Measurements from ENCODE around the gene UPP2. TPM values are rescaled to one million over a fixed set of nuclear protein-coding genes. Genes with fewer than 3 reads are reported as not detected.

Gene UPP2
- total RNA-seq, 1 donor from 2014 or later = not detected

GRCh38 chr2:158088093-158088492 is 13.6 kb upstream of the UPP2 start:
- TF ChIP-seq CTCF (conservative IDR thresholded peaks at IDR 0.05) = no peak
- Mint-ChIP-seq H3K4me1 (no peaks in the 10 kb centered on the region), H3K9me3 (peaks cover 17% of the 10 kb centered on the region), H3K36me3 (ENCODE audit: low read depth) (peaks cover 9% of the 10 kb centered on the region), H3K27me3 (ENCODE audit: low read depth) (no peaks in the 10 kb centered on the region), H3K27ac (ENCODE audit: unreplicated experiment) (no peak overlapping the region), H3K4me3 (no peak overlapping the region)
- no peak for DNase-seq (ENCODE audit: low read depth, low spot score)

GRCh38 chr2:158089322-158089721 is 12.4 kb upstream of the UPP2 start:
- H3K27me3 Mint-ChIP-seq (ENCODE audit: low read depth) = no peaks in the 10 kb centered on the region
- DNase-seq (ENCODE audit: low read depth, low spot score) = no peak
- no peak for TF ChIP-seq CTCF (conservative IDR thresholded peaks at IDR 0.05)
- H3K27ac Mint-ChIP-seq (ENCODE audit: unreplicated experiment) = no peak overlapping the region
- H3K9me3 Mint-ChIP-seq = peaks cover 16% of the 10 kb centered on the region
- no peak overlapping the region for H3K4me3 Mint-ChIP-seq
- no peaks in the 10 kb centered on the region for H3K4me1 Mint-ChIP-seq
- peaks cover 9% of the 10 kb centered on the region for H3K36me3 Mint-ChIP-seq (ENCODE audit: low read depth)

- Mint-ChIP-seq H3K4me1 (no peaks in the 10 kb centered on the region), H3K36me3 (ENCODE audit: low read depth) (peaks cover 9% of the 10 kb centered on the region), H3K27me3 (ENCODE audit: low read depth) (no peaks in the 10 kb centered on the region), H3K27ac (ENCODE audit: unreplicated experiment) (no peak overlapping the region), H3K9me3 (peaks cover 12% of the 10 kb centered on the region), H3K4me3 (no peak overlapping the region)
- DNase-seq (ENCODE audit: low read depth, low spot score) = no peak
- no peak for TF ChIP-seq CTCF (conservative IDR thresholded peaks at IDR 0.05)
Measured at GRCh38 chr2:158091647-158092046, 10.0 kb upstream of the UPP2 start.

GRCh38 chr2:158094487-158095092 is 7.1 kb upstream of the UPP2 start:
- Mint-ChIP-seq H3K36me3 (ENCODE audit: low read depth) (no peaks in the 10 kb centered on the region), H3K9me3 (peaks cover 2% of the 10 kb centered on the region), H3K27ac (ENCODE audit: unreplicated experiment) (no peak overlapping the region), H3K27me3 (ENCODE audit: low read depth) (no peaks in the 10 kb centered on the region), H3K4me1 (no peaks in the 10 kb centered on the region), H3K4me3 (no peak overlapping the region)
- no peak for TF ChIP-seq CTCF (conservative IDR thresholded peaks at IDR 0.05)
- DNase-seq (ENCODE audit: low read depth, low spot score) = no peak

GRCh38 chr2:158095269-158095668 is 6.4 kb upstream of the UPP2 start:
- Mint-ChIP-seq H3K36me3 (ENCODE audit: low read depth) (no peaks in the 10 kb centered on the region), H3K4me1 (no peaks in the 10 kb centered on the region), H3K27me3 (ENCODE audit: low read depth) (no peaks in the 10 kb centered on the region), H3K9me3 (no peaks in the 10 kb centered on the region), H3K4me3 (no peak overlapping the region), H3K27ac (ENCODE audit: unreplicated experiment) (no peak overlapping the region)
- TF ChIP-seq CTCF (conservative IDR thresholded peaks at IDR 0.05) = no peak
- no peak for DNase-seq (ENCODE audit: low read depth, low spot score)

Data from neural crest cell (in vitro differentiated cells).